HG03457 (cell line): ENCODE results near the gene TGM1.

Source experiments
- ATAC-seq: cut with Tn5 transposase; IDR thresholded peaks from one replicate; pipeline ENCODE4 v1.9.1; 2021; ENCODE audit warnings: moderate number of reproducible peaks; ENCODE audit not compliant: unreplicated experiment

The TGM1 gene

GRCh38 chr14:24271134-24271833 is 8.3 kb upstream of the TGM1 start, which contains the start of gene RABGGTA:
Gene RABGGTA, minus strand, starts transcription at chr14:24271597. Its CDS starts 482 bp downstream, at chr14:24271115.
- peak; percentile 71 for ATAC-seq

- ATAC-seq, result no peak
These were observed 7.7 kb upstream of the TGM1 start for GRCh38 chr14:24270537-24271133.

- no peak for ATAC-seq
These were observed 7.0 kb upstream of the TGM1 start for GRCh38 chr14:24269910-24270536.

- ATAC-seq, result no peak
These were observed 6.4 kb upstream of the TGM1 start for GRCh38 chr14:24269368-24269767.

GRCh38 chr14:24268225-24268624 is 5.2 kb upstream of the TGM1 start:
- ATAC-seq, result no peak

GRCh38 chr14:24267516-24267915 is 4.5 kb upstream of the TGM1 start:
- no peak for ATAC-seq

GRCh38 chr14:24266344-24267244 is 3.6 kb upstream of the TGM1 start:
- ATAC-seq, result no peak

GRCh38 chr14:24264298-24264697 is 1.3 kb upstream of the TGM1 start:
- no peak for ATAC-seq

- ATAC-seq, result no peak
These were observed 871 bp upstream of the TGM1 start for GRCh38 chr14:24263848-24264247.

GRCh38 chr14:24261969-24262327 is 1.0 kb downstream of the TGM1 start:
- ATAC-seq, result no peak

GRCh38 chr14:24261256-24261968 is 1.6 kb downstream of the TGM1 start:
- ATAC-seq, result no peak

- ATAC-seq, result no peak
These were observed 2.2 kb downstream of the TGM1 start for GRCh38 chr14:24260780-24261157.

- no peak for ATAC-seq
These were observed 2.8 kb downstream of the TGM1 start for GRCh38 chr14:24260026-24260779.

GRCh38 chr14:24259282-24260025 is 3.5 kb downstream of the TGM1 start:
- ATAC-seq, result no peak

- ATAC-seq, result no peak
These were observed 4.3 kb downstream of the TGM1 start for GRCh38 chr14:24258548-24259265.

GRCh38 chr14:24258119-24258518 is 4.9 kb downstream of the TGM1 start:
- ATAC-seq, result no peak

GRCh38 chr14:24256960-24257359 is 6.0 kb downstream of the TGM1 start:
- ATAC-seq, result no peak

GRCh38 chr14:24255931-24256711 is 6.9 kb downstream of the TGM1 start:
- ATAC-seq, result no peak
